Measurements from ENCODE around the gene RBM3.

Gene RBM3

GRCh38 chrX:48578661-48579128, 4.4 kb downstream of the RBM3 start:
- Histone ChIP-seq H3K4me3 (ENCODE audit: low read depth in 1 of 2, low read length in 2 of 2) (no peak overlapping the region), H3K4me1 (ENCODE audit: control insufficient read depth in 1 of 2, insufficient read depth in 2 of 2, low read length in 2 of 2) (peaks cover 0 to 15% of the 10 kb centered on the region in 2 donors), H3K27me3 (ENCODE audit: low read depth, low read length) (no peaks in the 10 kb centered on the region), H3K27ac (ENCODE audit: low read length) (no peak overlapping the region), H3K36me3 (ENCODE audit: control insufficient read depth in 1 of 2, insufficient read depth in 2 of 2, low read length in 2 of 2) (peaks cover 29 to 40% of the 10 kb centered on the region in 2 donors), H3K9me3 (ENCODE audit: control insufficient read depth in 1 of 2, low read length in 2 of 2) (no peaks in the 10 kb centered on the region)

GRCh38 chrX:48579259-48579658, 5.0 kb downstream of the RBM3 start:
- H3K27ac ChIP-seq (ENCODE audit: low read length) = no peak overlapping the region
- H3K4me3 ChIP-seq (ENCODE audit: low read depth in 1 of 2, low read length in 2 of 2) = no peak overlapping the region
- H3K36me3 ChIP-seq (ENCODE audit: control insufficient read depth in 1 of 2, insufficient read depth in 2 of 2, low read length in 2 of 2) = peaks cover 29 to 39% of the 10 kb centered on the region in 2 donors
- no peaks in the 10 kb centered on the region for H3K27me3 ChIP-seq (ENCODE audit: low read depth, low read length)
- H3K9me3 ChIP-seq (ENCODE audit: control insufficient read depth in 1 of 2, low read length in 2 of 2) = no peaks in the 10 kb centered on the region
- H3K4me1 ChIP-seq (ENCODE audit: control insufficient read depth in 1 of 2, insufficient read depth in 2 of 2, low read length in 2 of 2) = peaks cover 0 to 15% of the 10 kb centered on the region in 2 donors

- Histone ChIP-seq H3K36me3 (ENCODE audit: control insufficient read depth in 1 of 2, insufficient read depth in 2 of 2, low read length in 2 of 2) (peaks cover 22 to 30% of the 10 kb centered on the region in 2 donors), H3K27me3 (ENCODE audit: low read depth, low read length) (no peaks in the 10 kb centered on the region), H3K4me1 (ENCODE audit: control insufficient read depth in 1 of 2, insufficient read depth in 2 of 2, low read length in 2 of 2) (peaks cover 0 to 9% of the 10 kb centered on the region in 2 donors), H3K9me3 (ENCODE audit: control insufficient read depth in 1 of 2, low read length in 2 of 2) (no peaks in the 10 kb centered on the region), H3K4me3 (ENCODE audit: low read depth in 1 of 2, low read length in 2 of 2) (no peak overlapping the region), H3K27ac (ENCODE audit: low read length) (no peak overlapping the region)
These were observed 6.4 kb downstream of the RBM3 start for GRCh38 chrX:48580662-48581061.

- Histone ChIP-seq H3K9me3 (ENCODE audit: control insufficient read depth in 1 of 2, low read length in 2 of 2) (no peaks in the 10 kb centered on the region), H3K4me3 (ENCODE audit: low read depth in 1 of 2, low read length in 2 of 2) (no peak overlapping the region), H3K36me3 (ENCODE audit: control insufficient read depth in 1 of 2, insufficient read depth in 2 of 2, low read length in 2 of 2) (no peaks in the 10 kb centered on the region), H3K4me1 (ENCODE audit: control insufficient read depth in 1 of 2, insufficient read depth in 2 of 2, low read length in 2 of 2) (no peaks in the 10 kb centered on the region), H3K27ac (ENCODE audit: low read length) (no peak overlapping the region), H3K27me3 (ENCODE audit: low read depth, low read length) (no peaks in the 10 kb centered on the region)
These were observed 10.4 kb downstream of the RBM3 start for GRCh38 chrX:48584698-48585097.

GRCh38 chrX:48589482-48590162, 15.3 kb downstream of the RBM3 start:
- Histone ChIP-seq H3K4me1 (ENCODE audit: control insufficient read depth in 1 of 2, insufficient read depth in 2 of 2, low read length in 2 of 2) (no peaks in the 10 kb centered on the region), H3K27ac (ENCODE audit: low read length) (no peak overlapping the region), H3K27me3 (ENCODE audit: low read depth, low read length) (no peaks in the 10 kb centered on the region), H3K36me3 (ENCODE audit: control insufficient read depth in 1 of 2, insufficient read depth in 2 of 2, low read length in 2 of 2) (no peaks in the 10 kb centered on the region), H3K9me3 (ENCODE audit: control insufficient read depth in 1 of 2, low read length in 2 of 2) (no peaks in the 10 kb centered on the region), H3K4me3 (ENCODE audit: low read depth in 1 of 2, low read length in 2 of 2) (no peak overlapping the region)

GRCh38 chrX:48590203-48591103, 16.2 kb downstream of the RBM3 start:
- no peaks in the 10 kb centered on the region for H3K36me3 ChIP-seq (ENCODE audit: control insufficient read depth in 1 of 2, insufficient read depth in 2 of 2, low read length in 2 of 2)

GRCh38 chrX:48591255-48591791, 17.0 kb downstream of the RBM3 start:
- H3K27me3 ChIP-seq (ENCODE audit: low read depth, low read length) = no peaks in the 10 kb centered on the region
- no peak overlapping the region for H3K27ac ChIP-seq (ENCODE audit: low read length)
- H3K9me3 ChIP-seq (ENCODE audit: control insufficient read depth in 1 of 2, low read length in 2 of 2) = no peaks in the 10 kb centered on the region
- no peaks in the 10 kb centered on the region for H3K36me3 ChIP-seq (ENCODE audit: control insufficient read depth in 1 of 2, insufficient read depth in 2 of 2, low read length in 2 of 2)
- no peak overlapping the region for H3K4me3 ChIP-seq (ENCODE audit: low read depth in 1 of 2, low read length in 2 of 2)
- H3K4me1 ChIP-seq (ENCODE audit: control insufficient read depth in 1 of 2, insufficient read depth in 2 of 2, low read length in 2 of 2) = no peaks in the 10 kb centered on the region

More at GRCh38 chrX:48590203-48591103, 16.2 kb downstream of the RBM3 start:
- Histone ChIP-seq H3K27ac (ENCODE audit: low read length) (no peak overlapping the region), H3K4me3 (ENCODE audit: low read depth in 1 of 2, low read length in 2 of 2) (no peak overlapping the region), H3K9me3 (ENCODE audit: control insufficient read depth in 1 of 2, low read length in 2 of 2) (no peaks in the 10 kb centered on the region), H3K27me3 (ENCODE audit: low read depth, low read length) (no peaks in the 10 kb centered on the region), H3K4me1 (ENCODE audit: control insufficient read depth in 1 of 2, insufficient read depth in 2 of 2, low read length in 2 of 2) (no peaks in the 10 kb centered on the region)

GRCh38 chrX:48592971-48593370, 18.7 kb downstream of the RBM3 start:
- Histone ChIP-seq H3K27me3 (ENCODE audit: low read depth, low read length) (no peaks in the 10 kb centered on the region), H3K9me3 (ENCODE audit: control insufficient read depth in 1 of 2, low read length in 2 of 2) (no peaks in the 10 kb centered on the region), H3K27ac (ENCODE audit: low read length) (no peak overlapping the region), H3K4me1 (ENCODE audit: control insufficient read depth in 1 of 2, insufficient read depth in 2 of 2, low read length in 2 of 2) (no peaks in the 10 kb centered on the region), H3K36me3 (ENCODE audit: control insufficient read depth in 1 of 2, insufficient read depth in 2 of 2, low read length in 2 of 2) (no peaks in the 10 kb centered on the region), H3K4me3 (ENCODE audit: low read depth in 1 of 2, low read length in 2 of 2) (no peak overlapping the region)

GRCh38 chrX:48595929-48596328, 21.6 kb downstream of the RBM3 start:
- Histone ChIP-seq H3K9me3 (ENCODE audit: control insufficient read depth in 1 of 2, low read length in 2 of 2) (no peaks in the 10 kb centered on the region), H3K27ac (ENCODE audit: low read length) (no peak overlapping the region), H3K36me3 (ENCODE audit: control insufficient read depth in 1 of 2, insufficient read depth in 2 of 2, low read length in 2 of 2) (peaks cover 0 to 23% of the 10 kb centered on the region in 2 donors), H3K27me3 (ENCODE audit: low read depth, low read length) (no peaks in the 10 kb centered on the region), H3K4me3 (ENCODE audit: low read depth in 1 of 2, low read length in 2 of 2) (no peak overlapping the region), H3K4me1 (ENCODE audit: control insufficient read depth in 1 of 2, insufficient read depth in 2 of 2, low read length in 2 of 2) (peaks cover 0 to 6% of the 10 kb centered on the region in 2 donors)

- H3K36me3 ChIP-seq (ENCODE audit: control insufficient read depth in 1 of 2, insufficient read depth in 2 of 2, low read length in 2 of 2) = peaks cover 10 to 39% of the 10 kb centered on the region in 2 donors
- peaks cover 0 to 6% of the 10 kb centered on the region in 2 donors for H3K4me1 ChIP-seq (ENCODE audit: control insufficient read depth in 1 of 2, insufficient read depth in 2 of 2, low read length in 2 of 2)
- H3K9me3 ChIP-seq (ENCODE audit: control insufficient read depth in 1 of 2, low read length in 2 of 2) = no peaks in the 10 kb centered on the region
- no peaks in the 10 kb centered on the region for H3K27me3 ChIP-seq (ENCODE audit: low read depth, low read length)
- H3K27ac ChIP-seq (ENCODE audit: low read length) = peak within 1 kb of the TSS; percentile 89
- peak within 1 kb of the TSS; percentile 62 to 65 for H3K4me3 ChIP-seq (ENCODE audit: low read depth in 1 of 2, low read length in 2 of 2)
These were observed 23.3 kb downstream of the RBM3 start, which contains the start of gene WDR13 for GRCh38 chrX:48597353-48598264. Gene WDR13, plus strand, starts transcription at chrX:48597492. Its CDS starts 505 bp downstream, at chrX:48597997.
